ENCODE measurements around the gene TIMM22.
A peak's percentile ranks its signal among the peaks of the same experiment; 100 is the strongest.
"Not testable (repeated sequence)": the region's sequence is repeated elsewhere in the genome, so short reads cannot be mapped to it uniquely, and the experiment has no call there.

Gene TIMM22

DNA sequence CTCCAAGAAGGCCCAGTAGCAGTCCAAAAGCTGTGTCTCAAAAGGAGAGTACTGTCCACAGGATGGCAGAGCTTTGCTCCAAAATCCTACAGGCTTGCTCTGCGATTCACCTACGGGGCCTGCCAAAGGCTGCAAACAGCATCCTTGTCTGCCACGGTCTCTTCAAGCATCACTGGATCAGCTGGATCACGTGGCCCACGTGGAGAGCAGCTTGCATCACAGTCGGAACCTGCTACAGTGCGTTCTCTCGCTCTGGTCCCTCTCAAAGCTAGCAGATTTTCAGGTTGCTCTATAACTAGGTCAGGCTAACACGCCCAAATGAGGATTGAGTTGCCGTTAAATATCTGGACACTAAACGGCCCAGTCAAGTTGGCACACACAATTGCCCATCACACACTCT is 8.4 kb upstream of the TIMM22 start:
- DNase-seq (ENCODE audit: low read depth) = no peak
- TF ChIP-seq, protein P1, sequence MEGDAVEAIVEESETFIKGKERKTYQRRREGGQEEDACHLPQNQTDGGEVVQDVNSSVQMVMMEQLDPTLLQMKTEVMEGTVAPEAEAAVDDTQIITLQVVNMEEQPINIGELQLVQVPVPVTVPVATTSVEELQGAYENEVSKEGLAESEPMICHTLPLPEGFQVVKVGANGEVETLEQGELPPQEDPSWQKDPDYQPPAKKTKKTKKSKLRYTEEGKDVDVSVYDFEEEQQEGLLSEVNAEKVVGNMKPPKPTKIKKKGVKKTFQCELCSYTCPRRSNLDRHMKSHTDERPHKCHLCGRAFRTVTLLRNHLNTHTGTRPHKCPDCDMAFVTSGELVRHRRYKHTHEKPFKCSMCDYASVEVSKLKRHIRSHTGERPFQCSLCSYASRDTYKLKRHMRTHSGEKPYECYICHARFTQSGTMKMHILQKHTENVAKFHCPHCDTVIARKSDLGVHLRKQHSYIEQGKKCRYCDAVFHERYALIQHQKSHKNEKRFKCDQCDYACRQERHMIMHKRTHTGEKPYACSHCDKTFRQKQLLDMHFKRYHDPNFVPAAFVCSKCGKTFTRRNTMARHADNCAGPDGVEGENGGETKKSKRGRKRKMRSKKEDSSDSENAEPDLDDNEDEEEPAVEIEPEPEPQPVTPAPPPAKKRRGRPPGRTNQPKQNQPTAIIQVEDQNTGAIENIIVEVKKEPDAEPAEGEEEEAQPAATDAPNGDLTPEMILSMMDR (IDR thresholded peaks at IDR 0.05; ENCODE audit: control insufficient read depth, insufficient read depth, low read depth, low read length, missing control alignments) = no peak
- no peak overlapping the region for H3K4me3 ChIP-seq (ENCODE audit: control insufficient read depth, low read depth, low read length)

DNA sequence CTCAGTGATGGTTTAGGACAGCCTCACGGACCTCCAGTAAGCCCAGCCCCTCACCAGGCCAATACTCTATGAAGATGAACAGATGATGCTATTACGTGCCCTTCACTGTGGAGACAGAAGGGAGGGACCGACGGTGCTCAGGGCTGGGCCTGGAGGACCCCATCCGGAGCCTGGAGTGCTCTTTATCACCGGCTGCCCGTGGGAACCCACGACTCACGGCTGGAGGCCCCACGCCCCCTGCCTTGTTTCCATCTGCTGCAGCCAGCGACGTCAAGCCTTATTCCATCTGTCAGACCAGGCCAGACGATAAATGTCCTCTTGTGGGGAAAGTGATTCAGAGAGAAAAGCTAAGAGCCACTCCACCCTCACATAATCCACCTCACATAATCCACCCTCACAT is 4.0 kb upstream of the TIMM22 start:
- TF ChIP-seq, protein P1 (IDR thresholded peaks at IDR 0.05; ENCODE audit: control insufficient read depth, insufficient read depth, low read depth, low read length, missing control alignments) = no peak
- no peak overlapping the region for H3K4me3 ChIP-seq (ENCODE audit: control insufficient read depth, low read depth, low read length)
- no peak for DNase-seq (ENCODE audit: low read depth)

DNA sequence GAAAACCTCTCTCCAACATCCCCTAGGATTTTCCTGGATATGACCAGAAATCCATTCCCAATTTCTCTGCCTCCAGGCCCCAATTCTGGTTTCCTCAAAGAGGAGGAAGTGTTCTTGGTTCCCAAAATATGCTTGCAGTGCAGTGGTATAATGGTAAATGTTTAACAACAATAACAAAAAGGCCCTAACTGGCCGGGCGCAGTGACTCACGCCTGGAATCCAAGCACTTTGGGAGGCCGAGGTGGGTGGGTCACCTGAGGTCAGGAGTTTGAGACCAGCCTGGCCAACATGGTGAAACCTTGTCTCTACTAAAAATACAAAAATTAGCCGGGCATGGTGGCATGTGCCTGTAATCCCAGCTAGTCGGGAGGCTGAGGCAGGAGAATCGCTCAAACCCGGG is 1.6 kb upstream of the TIMM22 start:
- H3K4me3 ChIP-seq (ENCODE audit: control insufficient read depth, low read depth, low read length); DNase-seq (ENCODE audit: low read depth): not testable (repeated sequence)

DNA sequence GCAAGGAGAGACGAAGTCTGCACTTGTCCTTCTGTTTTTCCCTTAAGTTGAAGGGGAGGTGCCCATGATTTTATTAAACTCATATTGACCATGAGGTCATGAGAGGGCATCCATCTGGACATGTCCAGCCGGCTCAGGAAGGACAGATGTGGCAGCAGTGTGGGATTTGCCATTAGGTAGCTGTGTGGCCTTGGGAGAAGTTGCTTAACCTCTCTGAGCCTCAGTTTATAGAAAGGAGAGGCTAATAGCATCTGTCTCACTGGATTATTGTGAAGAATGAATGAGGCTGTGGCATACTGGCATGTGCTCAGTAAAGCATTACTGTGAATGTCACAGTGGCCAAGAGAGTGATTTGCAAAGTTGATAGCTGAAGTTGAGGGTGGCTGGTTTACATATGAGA is 1.2 kb downstream of the TIMM22 start:
- no peak for DNase-seq (ENCODE audit: low read depth)
- TF ChIP-seq, protein P1 (IDR thresholded peaks at IDR 0.05; ENCODE audit: control insufficient read depth, insufficient read depth, low read depth, low read length, missing control alignments) = no peak
- peak overlapping the region; percentile 75; the same call in 1 of the 2 replicates for H3K4me3 ChIP-seq (ENCODE audit: control insufficient read depth, low read depth, low read length)

DNA sequence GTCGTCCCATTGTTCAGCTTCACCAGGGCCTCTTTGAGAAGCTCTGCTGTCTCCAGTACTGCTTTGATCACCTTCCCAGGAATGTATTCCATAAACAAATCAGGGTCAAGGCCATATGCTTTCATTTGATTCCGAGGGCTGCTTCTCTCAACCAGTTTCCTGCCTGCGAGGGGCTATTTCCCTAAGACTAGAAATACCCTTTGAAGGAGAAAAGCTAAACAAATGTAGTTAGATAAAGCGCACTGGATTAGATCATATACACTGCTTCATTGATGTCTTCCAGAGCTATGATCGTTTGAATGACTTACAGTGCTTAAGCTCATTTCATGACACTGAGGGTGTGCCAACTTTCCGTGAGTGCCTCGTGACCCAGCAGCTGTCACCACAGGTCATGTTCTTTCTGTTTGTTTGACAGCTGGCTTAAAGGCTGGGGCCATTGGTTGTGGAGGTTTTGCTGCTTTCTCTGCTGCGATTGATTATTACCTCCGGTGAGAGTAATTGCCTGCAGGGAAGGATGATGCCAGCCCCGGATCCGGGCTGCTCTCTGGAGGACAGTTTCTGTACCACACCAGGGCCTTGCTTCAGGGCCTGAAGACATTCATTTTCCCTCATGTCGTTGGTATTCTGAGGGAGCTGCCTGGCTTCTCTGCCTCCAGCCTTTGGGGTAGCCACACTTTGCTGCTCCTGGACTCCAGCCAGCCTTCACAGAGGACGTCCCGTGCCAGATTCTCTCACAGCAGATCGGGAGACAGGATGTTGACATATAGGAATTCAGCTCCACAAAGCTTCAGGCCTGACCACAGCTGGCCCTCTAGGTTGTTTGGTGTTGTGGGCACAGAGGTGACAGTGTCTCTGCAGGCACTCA is 3.9 kb downstream of the TIMM22 start:
- no peak for DNase-seq (ENCODE audit: low read depth)
- TF ChIP-seq, protein P1 (IDR thresholded peaks at IDR 0.05; ENCODE audit: control insufficient read depth, insufficient read depth, low read depth, low read length, missing control alignments) = no peak
- H3K4me3 ChIP-seq (ENCODE audit: control insufficient read depth, low read depth, low read length) = no peak overlapping the region

DNA sequence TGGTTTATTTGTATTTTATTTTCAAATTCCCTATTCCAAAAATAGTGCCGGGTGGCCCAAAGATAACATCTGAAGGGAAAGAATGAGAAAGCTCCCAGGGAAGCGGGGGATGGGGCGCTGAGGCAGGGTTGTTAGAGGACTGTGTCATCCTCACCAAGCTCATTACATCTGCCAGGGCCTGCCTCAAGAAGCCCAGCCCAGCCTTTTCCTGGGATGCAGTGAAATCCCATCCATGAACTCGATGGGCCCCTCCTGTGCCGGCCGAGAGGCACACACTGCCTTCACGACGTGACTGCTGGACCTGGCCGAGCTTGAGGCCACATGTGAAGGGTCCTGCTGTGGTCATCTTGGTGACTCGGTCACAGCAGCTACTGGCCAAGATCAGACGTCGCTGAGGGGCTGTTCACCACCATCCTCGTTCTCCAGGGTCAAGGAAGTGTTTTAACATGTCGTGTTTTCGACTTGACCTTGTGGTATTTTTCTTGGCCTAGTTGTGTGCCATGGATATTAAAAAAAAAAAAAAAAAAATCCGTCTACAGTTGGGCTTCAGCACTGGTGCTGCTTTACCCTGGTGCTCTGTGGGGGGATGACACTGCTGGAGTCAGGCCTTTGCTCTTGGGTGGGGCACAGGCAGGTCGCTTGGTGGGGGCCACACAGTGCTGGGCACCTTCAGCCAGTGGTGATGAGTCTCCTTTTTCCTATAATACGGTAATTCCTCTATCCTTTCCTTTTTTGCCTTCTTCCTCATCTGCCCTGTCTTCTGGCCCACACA is 4.9 kb downstream of the TIMM22 start:
- TF ChIP-seq, protein P1 (IDR thresholded peaks at IDR 0.05; ENCODE audit: control insufficient read depth, insufficient read depth, low read depth, low read length, missing control alignments) = no peak
- H3K4me3 ChIP-seq (ENCODE audit: control insufficient read depth, low read depth, low read length) = no peak overlapping the region
- no peak for DNase-seq (ENCODE audit: low read depth)

DNA sequence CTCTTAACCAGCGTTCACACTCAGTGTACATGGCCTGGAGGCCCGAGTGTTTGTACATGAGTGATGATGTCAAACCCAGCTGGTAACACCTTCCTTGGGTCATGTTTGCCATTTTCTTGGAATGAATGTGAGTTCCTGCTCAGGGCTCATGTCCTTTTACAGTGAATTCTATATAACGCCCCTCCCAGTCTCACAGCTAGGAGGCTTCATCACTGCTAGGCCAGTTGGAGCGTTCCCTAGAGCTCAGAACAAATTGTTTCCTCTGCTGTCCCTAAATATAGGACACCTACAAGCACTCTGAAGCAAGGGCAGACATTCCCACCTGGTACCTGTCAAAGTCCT is 5.5 kb downstream of the TIMM22 start:
- no peak for DNase-seq (ENCODE audit: low read depth)
- no peak overlapping the region for H3K4me3 ChIP-seq (ENCODE audit: control insufficient read depth, low read depth, low read length)
- TF ChIP-seq, protein P1 (IDR thresholded peaks at IDR 0.05; ENCODE audit: control insufficient read depth, insufficient read depth, low read depth, low read length, missing control alignments) = no peak

Data from AG09309 (cell line).